GM18508 (cell line): Measurements from ENCODE around the gene ROBO1.

Experiments used
- ATAC-seq: cut with Tn5 transposase; IDR thresholded peaks from one replicate; pipeline ENCODE4 v1.9.1; 2021; ENCODE audit warnings: moderate number of reproducible peaks; ENCODE audit not compliant: insufficient read depth, unreplicated experiment

ROBO1 gene

GRCh38 chr3:79001255-79001654 lies 766.5 kb downstream of the ROBO1 start:
- ATAC-seq, result no peak

GRCh38 chr3:78999139-78999538 lies 768.7 kb downstream of the ROBO1 start:
- no peak for ATAC-seq

GRCh38 chr3:78995087-78995486 lies 772.7 kb downstream of the ROBO1 start:
- ATAC-seq, result no peak

- ATAC-seq, result no peak
Measured at GRCh38 chr3:78994174-78995027, 773.4 kb downstream of the ROBO1 start.

- no peak for ATAC-seq
Measured at GRCh38 chr3:78993375-78993774, 774.4 kb downstream of the ROBO1 start.

DNA sequence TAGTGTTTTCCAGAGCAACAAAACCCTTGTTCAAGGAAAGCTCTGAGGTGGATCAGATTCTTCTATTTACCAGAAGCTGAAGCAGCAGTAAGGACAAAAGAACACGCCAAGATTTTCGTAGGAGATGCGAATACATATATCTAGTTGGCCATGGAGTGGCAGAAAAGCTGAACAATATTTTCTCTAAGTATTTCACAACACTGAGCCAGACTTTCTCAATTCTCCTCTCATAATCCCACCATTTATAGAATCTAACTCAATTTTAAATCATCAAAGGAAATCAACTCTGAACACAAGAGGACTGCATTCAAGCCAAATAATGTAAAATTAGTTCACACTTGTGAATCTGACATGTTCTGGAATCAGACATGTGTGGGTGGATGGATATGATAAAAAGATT lies 775.0 kb downstream of the ROBO1 start:
- no peak for ATAC-seq

DNA sequence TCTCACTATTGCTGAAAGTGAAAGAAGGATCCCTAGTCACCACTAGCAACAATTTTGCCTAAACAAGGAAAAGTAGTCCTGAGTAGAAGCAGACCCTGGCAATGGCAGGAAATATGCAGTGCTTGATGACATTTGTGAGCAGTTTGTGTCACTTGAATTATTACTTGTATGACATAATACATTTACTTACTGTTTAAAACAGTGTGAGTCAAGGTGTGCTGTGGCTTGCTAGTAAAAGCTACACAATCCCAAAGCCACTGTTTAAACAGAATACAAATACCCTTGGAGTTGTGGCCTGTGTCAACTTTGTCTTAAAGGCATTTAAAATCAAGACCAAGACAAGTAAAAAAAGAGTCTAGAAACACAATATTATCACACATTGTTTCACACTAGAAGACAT lies 775.4 kb downstream of the ROBO1 start:
- no peak for ATAC-seq

- ATAC-seq, result no peak
Measured at GRCh38 chr3:78991656-78992055, 776.1 kb downstream of the ROBO1 start.

DNA sequence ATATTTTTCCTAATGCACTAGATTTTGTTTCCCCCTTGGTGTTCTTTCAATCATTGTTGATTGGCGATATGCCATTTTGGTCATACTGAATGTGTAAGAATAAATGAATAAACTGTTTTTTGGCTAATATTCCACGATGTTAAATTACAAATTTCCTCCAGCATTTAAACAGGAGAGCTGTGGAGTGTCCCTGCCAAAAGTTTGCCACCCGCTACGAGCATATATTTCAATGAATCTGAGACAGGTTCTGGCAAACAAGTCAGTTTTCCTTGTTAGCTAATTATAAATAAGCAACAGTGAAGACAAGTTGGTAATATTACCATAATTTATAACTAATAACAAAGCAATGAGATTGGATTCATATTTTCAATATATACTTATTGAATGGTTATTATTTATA lies 777.6 kb downstream of the ROBO1 start:
- no peak for ATAC-seq

GRCh38 chr3:78988324-78988723 lies 779.5 kb downstream of the ROBO1 start:
- ATAC-seq, result no peak

GRCh38 chr3:78986416-78987101 lies 781.2 kb downstream of the ROBO1 start:
- no peak for ATAC-seq

- ATAC-seq, result no peak
Measured at GRCh38 chr3:78985981-78986380, 781.8 kb downstream of the ROBO1 start.

- no peak for ATAC-seq
Measured at GRCh38 chr3:78979028-78979427, 788.8 kb downstream of the ROBO1 start.

- ATAC-seq, result no peak
Measured at GRCh38 chr3:78978037-78978436, 789.8 kb downstream of the ROBO1 start.

DNA sequence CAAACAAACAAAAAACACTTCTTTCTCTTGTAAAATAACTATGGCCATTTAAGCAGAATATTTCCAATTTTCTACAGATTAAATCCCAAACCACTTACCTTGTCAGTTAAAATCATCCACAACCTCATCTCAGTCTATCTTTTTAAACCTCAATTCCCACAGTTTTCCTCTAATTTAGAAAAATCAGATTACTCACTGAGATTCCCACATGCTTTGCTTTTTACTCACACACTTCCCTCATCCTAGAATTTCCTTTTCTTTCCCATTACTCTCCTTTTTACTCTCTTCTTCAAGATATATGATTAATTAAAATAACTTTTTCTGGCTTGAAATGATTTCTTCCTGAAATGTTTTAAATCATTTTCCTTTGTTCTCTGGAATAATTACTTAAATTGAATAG lies 790.7 kb downstream of the ROBO1 start:
- no peak for ATAC-seq

DNA sequence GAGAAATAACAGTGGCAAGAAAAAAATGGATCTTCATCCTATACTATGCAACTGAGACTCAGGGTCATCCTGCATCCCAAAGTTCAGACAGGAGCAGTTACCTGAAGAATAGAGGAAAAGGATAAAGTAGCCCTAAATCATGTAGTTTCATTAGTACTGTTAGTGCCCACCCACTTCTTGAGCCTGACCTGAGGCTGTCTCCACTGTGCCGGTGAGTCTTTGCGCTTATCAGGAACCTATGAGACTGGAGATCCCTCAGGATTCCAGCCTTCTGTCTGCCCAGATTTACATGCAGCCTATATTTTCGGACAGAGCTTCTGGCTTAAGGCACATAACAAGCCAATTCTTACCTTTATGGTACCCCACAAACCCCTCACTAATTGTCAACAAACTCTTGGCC lies 791.6 kb downstream of the ROBO1 start:
- no peak for ATAC-seq

GRCh38 chr3:78974181-78974790 lies 793.5 kb downstream of the ROBO1 start:
- ATAC-seq, result no peak

- no peak for ATAC-seq
Measured at GRCh38 chr3:78972617-78973301, 795.0 kb downstream of the ROBO1 start.

DNA sequence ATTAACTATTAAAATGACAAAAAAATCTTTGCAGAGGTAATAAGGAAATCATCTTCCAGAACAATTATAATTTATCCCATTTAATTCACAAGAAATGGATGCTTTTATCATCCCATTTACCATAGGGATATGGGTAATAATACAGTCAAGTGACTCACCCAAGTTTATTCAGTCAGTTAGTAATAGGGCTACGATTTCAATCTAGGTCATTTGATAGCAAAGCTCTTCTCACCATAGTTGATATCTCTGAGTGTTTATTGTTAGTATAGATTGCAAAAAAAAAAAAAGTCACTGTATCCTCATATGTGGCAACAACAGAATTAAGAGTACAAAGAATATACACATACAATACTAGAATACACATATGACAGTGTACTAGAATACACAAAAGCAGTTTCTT lies 797.1 kb downstream of the ROBO1 start:
- no peak for ATAC-seq

- ATAC-seq, result no peak
Measured at GRCh38 chr3:78969483-78969882, 798.3 kb downstream of the ROBO1 start.

- ATAC-seq, result no peak
Measured at GRCh38 chr3:78967061-78967460, 800.7 kb downstream of the ROBO1 start.
